Measurements from ENCODE around the gene RIC8A.

GRCh38 chr11:235997-236773 is 28.7 kb downstream of the RIC8A start, which contains the start of gene SIRT3:
- peak; percentile 74 for TF ChIP-seq POLR2AphosphoS5 (IDR thresholded peaks at IDR 0.05)
- no peak for TF ChIP-seq EP300 (conservative IDR thresholded peaks at IDR 0.05; ENCODE audit: poor library complexity, severe bottlenecking)
- peak; percentile 57 for TF ChIP-seq CTCF (IDR thresholded peaks at IDR 0.05; ENCODE audit: poor library complexity, severe bottlenecking)
- TF ChIP-seq RAD21 (conservative IDR thresholded peaks at IDR 0.05), result no peak
- peak; percentile 75 for TF ChIP-seq TAF1 (IDR thresholded peaks at IDR 0.05; ENCODE audit: low read depth)
- no peak for TF ChIP-seq EZH2 (IDR thresholded peaks at IDR 0.05; ENCODE audit: borderline replicate concordance, insufficient read depth, low read length, poor library complexity, severe bottlenecking)
- TF ChIP-seq REST (IDR thresholded peaks at IDR 0.05; ENCODE audit: borderline replicate concordance), result no peak
- peak; percentile 3 for TF ChIP-seq SMC3 (conservative IDR thresholded peaks at IDR 0.05; ENCODE audit: poor library complexity)
- peak; percentile 78 for TF ChIP-seq MXI1 (conservative IDR thresholded peaks at IDR 0.05; ENCODE audit: poor library complexity, severe bottlenecking)
